ENCODE results near the gene MAD1L1.

DNA sequence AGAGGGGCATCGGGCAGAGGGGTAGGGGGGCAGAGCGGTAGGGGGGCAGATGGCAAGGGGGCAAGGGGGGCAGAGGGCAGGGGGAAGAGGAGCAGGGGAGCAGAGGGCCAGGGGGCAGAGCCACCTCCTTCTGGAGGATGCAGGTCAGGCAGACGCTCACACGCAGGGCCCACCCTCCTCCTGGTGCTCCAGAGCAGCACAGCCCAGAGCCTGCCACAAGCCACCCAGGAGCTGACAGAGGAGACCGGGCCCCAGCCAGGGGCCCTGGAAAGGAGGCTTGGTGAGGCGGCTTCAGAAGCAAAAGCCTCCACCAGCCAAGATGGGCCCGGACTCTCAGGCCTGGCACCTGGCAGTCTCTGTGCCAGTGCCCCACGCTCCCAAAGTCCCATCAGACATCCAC, 13.1 kb downstream of the MAD1L1 start:
- TF ChIP-seq RAD51 (IDR thresholded peaks at IDR 0.05; ENCODE audit: borderline replicate concordance) (no peak), ZNF180 (CRISPR knock-in tag; IDR thresholded peaks at IDR 0.05; ENCODE audit: borderline replicate concordance, low read depth) (no peak), FOXM1 (CRISPR knock-in tag; IDR thresholded peaks at IDR 0.05) (no peak), HINFP (CRISPR knock-in tag; IDR thresholded peaks at IDR 0.05; ENCODE audit: low read depth) (no peak), PCBP2 (optimal IDR thresholded peaks at IDR 0.05; ENCODE audit: low read depth, low read length, poor library complexity, severe bottlenecking) (no peak)

Measured in HepG2 (cell line).